Vagina (tissue), 2 donors: Measurements from ENCODE around the gene PXK. TPM values are rescaled to one million over a fixed set of nuclear protein-coding genes. Genes with fewer than 3 reads are reported as not detected.

ENCODE experiments used
- DNase-seq, 2 donors: peaks; one replicate each; pipeline ENCODE4 v3.0.0-alpha.2; 2017; ENCODE audit errors: extremely low spot score in 2 of 2
- H3K27ac ChIP-seq: fragments of 200-600 bp; sonication (generic); one replicate; pipeline ENCODE4 v1.5.1; 2019
- H3K27me3 ChIP-seq: fragments of 200-600 bp; sonication (generic); one replicate; pipeline ENCODE4 v1.5.1; 2019
- H3K36me3 ChIP-seq, 2 donors: fragments of 200-600 bp; sonication (generic); one replicate each; pipeline ENCODE4 v1.5.1; 2017 to 2019
- H3K4me1 ChIP-seq: fragments of 200-600 bp; sonication (generic); one replicate; pipeline ENCODE4 v1.5.1; 2019
- H3K4me3 ChIP-seq, 2 donors: fragments of 200-600 bp; sonication (generic); 1 replicate in 1 of 2; 2 replicates in 1 of 2; pipeline ENCODE4 v1.5.1; 2016 to 2019
- H3K9me3 ChIP-seq: fragments of 200-600 bp; sonication (generic); one replicate; pipeline ENCODE4 v1.5.1; 2019
- POLR2A ChIP-seq, 2 donors: fragments of 450-650 bp; IDR thresholded peaks; one replicate each; pipeline ENCODE4 v1.6.1; 2017; ENCODE audit warnings: antibody characterized with exemption in 2 of 2, mild to moderate bottlenecking in 2 of 2, moderate library complexity in 2 of 2
- POLR2AphosphoS5 ChIP-seq, 2 donors: sonication (generic); formaldehyde crosslinking; IDR thresholded peaks; one replicate each; pipeline ENCODE4 v1.9.0; 2017; ENCODE audit warnings: antibody characterized with exemption in 2 of 2, mild to moderate bottlenecking in 2 of 2, low read depth in 1 of 2; ENCODE audit not compliant: insufficient read depth in 1 of 2
- intact Hi-C: fragments of 100-400 bp; cut with DNase I; formaldehyde crosslinking; loops from one replicate; pipeline ENCODE4 v1.15.1; 2023
- total RNA-seq: library from RNA; depleted of rRNA; stranded (reverse); fragments of >200 nt; gene quantifications from one replicate; pipeline ENCODE4 v1.2.3, GENCODE V29; 2016
- TF ChIP-seq, protein P1 (sequence below), 3 experiments: fragments of 450-650 bp in 2 of 3; fragments of 200-600 bp in 1 of 3; sonication (generic) in 1 of 3; IDR thresholded peaks; one replicate each; pipeline ENCODE4 v1.5.1; 2017 to 2019; ENCODE audit warnings: antibody characterized with exemption in 3 of 3, mild to moderate bottlenecking in 2 of 3, moderate library complexity in 2 of 3

The PXK gene
- total RNA-seq, 1 donor from 2014 or later, result 59.9 TPM

DNA sequence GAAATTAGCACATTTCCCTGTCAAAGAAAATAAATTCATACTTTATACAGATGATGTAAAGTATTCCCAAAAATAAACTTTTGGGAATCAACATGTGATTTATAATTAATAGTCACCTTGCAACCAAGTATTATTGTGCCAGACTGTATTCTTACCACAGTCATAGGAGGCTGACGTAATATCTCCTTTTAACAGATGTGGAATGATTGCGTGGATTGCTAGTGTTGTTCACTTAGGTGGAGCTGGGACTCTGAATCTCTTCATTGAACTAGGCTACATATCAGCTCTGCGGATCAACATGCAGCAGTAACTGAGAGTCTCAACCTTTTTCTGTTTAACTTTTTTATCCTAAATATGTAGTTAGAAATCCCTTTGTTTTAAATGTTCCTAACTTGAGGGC lies 37.2 kb downstream of the PXK start:
- no peak for TF ChIP-seq POLR2AphosphoS5 (IDR thresholded peaks at IDR 0.05; ENCODE audit: insufficient read depth in 1 of 2, low read depth in 1 of 2)
- TF ChIP-seq, protein P1, sequence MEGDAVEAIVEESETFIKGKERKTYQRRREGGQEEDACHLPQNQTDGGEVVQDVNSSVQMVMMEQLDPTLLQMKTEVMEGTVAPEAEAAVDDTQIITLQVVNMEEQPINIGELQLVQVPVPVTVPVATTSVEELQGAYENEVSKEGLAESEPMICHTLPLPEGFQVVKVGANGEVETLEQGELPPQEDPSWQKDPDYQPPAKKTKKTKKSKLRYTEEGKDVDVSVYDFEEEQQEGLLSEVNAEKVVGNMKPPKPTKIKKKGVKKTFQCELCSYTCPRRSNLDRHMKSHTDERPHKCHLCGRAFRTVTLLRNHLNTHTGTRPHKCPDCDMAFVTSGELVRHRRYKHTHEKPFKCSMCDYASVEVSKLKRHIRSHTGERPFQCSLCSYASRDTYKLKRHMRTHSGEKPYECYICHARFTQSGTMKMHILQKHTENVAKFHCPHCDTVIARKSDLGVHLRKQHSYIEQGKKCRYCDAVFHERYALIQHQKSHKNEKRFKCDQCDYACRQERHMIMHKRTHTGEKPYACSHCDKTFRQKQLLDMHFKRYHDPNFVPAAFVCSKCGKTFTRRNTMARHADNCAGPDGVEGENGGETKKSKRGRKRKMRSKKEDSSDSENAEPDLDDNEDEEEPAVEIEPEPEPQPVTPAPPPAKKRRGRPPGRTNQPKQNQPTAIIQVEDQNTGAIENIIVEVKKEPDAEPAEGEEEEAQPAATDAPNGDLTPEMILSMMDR (IDR thresholded peaks at IDR 0.05), result no peak
- intact Hi-C loops, result no loop called here

DNA sequence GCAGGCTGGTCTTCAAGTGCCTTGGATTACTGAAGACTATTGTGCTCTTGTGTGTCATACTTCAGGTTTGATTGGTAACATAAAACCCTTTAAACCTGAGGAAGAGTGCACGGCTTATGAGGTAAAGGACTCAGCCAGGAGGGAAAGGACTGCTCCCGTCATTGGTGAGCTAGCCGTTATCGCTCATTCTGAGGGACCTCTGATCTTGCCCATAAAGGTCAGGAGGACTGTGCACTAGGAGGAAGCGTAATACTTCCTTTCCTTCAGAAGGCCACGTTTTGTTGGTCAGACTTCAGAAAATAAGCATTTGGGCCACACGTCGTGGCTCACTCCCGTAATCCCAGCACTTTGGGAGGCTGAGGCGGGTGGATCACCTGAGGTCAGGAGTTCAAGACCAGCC lies 37.7 kb downstream of the PXK start:
- Histone ChIP-seq H3K27me3 (no peaks in the 10 kb centered on the region), H3K36me3 (peaks cover 0 to 12% of the 10 kb centered on the region in 2 donors), H3K27ac (no peak overlapping the region), H3K4me3 (no peak overlapping the region), H3K9me3 (no peaks in the 10 kb centered on the region), H3K4me1 (peaks cover 20% of the 10 kb centered on the region)
- DNase-seq, result no peak
- intact Hi-C loops, result no loop called here
- no peak for TF ChIP-seq POLR2AphosphoS5 (IDR thresholded peaks at IDR 0.05; ENCODE audit: insufficient read depth in 1 of 2, low read depth in 1 of 2)
- TF ChIP-seq, protein P1 (IDR thresholded peaks at IDR 0.05), result no peak

More for the DNA sequence above, 37.2 kb downstream of the PXK start:
- H3K9me3 ChIP-seq, result no peaks in the 10 kb centered on the region
- peaks cover 0 to 12% of the 10 kb centered on the region in 2 donors for H3K36me3 ChIP-seq
- no peaks in the 10 kb centered on the region for H3K27me3 ChIP-seq
- no peak overlapping the region for H3K4me3 ChIP-seq
- no peak overlapping the region for H3K27ac ChIP-seq
- H3K4me1 ChIP-seq, result peaks cover 20% of the 10 kb centered on the region
- no peak for DNase-seq

DNA sequence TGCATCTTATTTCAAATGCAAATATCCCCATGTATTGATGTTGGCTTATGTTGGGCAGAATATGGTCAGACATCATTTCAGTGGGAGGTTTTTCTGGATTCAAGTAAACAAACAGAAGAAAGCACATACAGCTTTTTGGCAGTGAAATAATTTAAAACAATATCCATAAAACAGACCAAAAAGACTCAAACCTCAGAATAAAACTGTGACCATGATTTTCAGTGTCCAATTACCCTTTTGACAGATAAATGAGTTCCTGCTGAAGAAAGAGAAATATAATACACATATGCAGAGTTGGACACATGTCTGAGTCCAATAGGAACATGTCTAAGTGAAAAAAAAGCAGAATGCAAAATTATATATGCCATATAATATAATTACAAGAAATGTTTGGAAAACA lies 39.1 kb downstream of the PXK start:
- Histone ChIP-seq H3K9me3 (no peaks in the 10 kb centered on the region), H3K4me3 (no peak overlapping the region), H3K36me3 (peaks cover 0 to 12% of the 10 kb centered on the region in 2 donors), H3K27ac (no peak overlapping the region), H3K27me3 (no peaks in the 10 kb centered on the region), H3K4me1 (peaks cover 12% of the 10 kb centered on the region)
- DNase-seq, result no peak
- intact Hi-C loops, result no loop called here
- TF ChIP-seq, protein P1 (IDR thresholded peaks at IDR 0.05), result no peak
- TF ChIP-seq POLR2A (IDR thresholded peaks at IDR 0.05) (no peak), POLR2AphosphoS5 (IDR thresholded peaks at IDR 0.05; ENCODE audit: insufficient read depth in 1 of 2, low read depth in 1 of 2) (no peak)

DNA sequence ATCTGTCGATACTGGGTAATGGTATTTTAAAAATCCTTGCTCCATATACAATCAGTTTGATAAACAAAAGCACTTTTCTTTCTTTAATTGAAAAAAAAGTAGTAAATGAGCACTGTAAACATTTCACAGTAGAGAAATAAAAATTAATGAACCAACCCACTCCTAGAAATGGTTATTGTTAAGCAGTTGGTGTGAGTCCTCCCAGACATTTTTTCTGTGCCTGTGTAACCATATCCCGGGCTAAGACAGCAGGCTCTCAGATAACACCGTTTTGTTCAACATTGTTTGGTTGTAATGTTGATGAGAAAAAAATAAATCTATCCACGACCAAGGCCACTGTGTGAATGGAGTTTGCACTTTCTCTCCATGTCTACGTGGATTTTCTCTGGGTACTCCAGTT lies 42.6 kb downstream of the PXK start:
- Histone ChIP-seq H3K27me3 (no peaks in the 10 kb centered on the region), H3K4me3 (no peak overlapping the region), H3K9me3 (no peaks in the 10 kb centered on the region), H3K36me3 (peaks cover 0 to 7% of the 10 kb centered on the region in 2 donors), H3K4me1 (peaks cover 10% of the 10 kb centered on the region), H3K27ac (no peak overlapping the region)
- intact Hi-C loops, result no loop called here
- no peak for TF ChIP-seq POLR2A (IDR thresholded peaks at IDR 0.05)
- no peak for TF ChIP-seq POLR2AphosphoS5 (IDR thresholded peaks at IDR 0.05; ENCODE audit: insufficient read depth in 1 of 2, low read depth in 1 of 2)
- TF ChIP-seq, protein P1 (IDR thresholded peaks at IDR 0.05), result no peak
- DNase-seq, result no peak

DNA sequence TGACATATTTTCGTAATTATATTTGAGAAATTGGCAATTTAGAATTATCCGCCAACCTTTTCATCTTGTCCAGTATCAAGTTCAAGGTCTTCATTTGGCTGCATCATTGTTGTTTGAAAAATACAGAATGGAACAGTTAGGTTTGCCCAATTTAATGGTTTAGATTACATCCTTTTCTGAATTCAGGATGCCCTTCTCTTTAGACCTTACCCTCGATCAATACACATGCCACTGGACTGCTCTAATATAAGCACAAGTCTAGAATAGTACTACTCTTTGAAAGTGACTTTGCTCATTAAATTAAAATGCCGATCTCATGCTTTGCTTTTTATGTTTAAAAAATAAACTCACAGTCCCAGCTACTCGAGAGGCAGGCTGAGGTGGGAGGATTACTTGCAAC lies 44.5 kb downstream of the PXK start:
- Histone ChIP-seq H3K4me1 (no peaks in the 10 kb centered on the region), H3K36me3 (no peaks in the 10 kb centered on the region), H3K4me3 (no peak overlapping the region), H3K27me3 (no peaks in the 10 kb centered on the region), H3K27ac (no peak overlapping the region), H3K9me3 (no peaks in the 10 kb centered on the region)
- DNase-seq, result no peak
- intact Hi-C loops, result no loop called here
- TF ChIP-seq POLR2A (IDR thresholded peaks at IDR 0.05) (no peak), POLR2AphosphoS5 (IDR thresholded peaks at IDR 0.05; ENCODE audit: insufficient read depth in 1 of 2, low read depth in 1 of 2) (no peak)
- TF ChIP-seq, protein P1 (IDR thresholded peaks at IDR 0.05), result no peak
